ENCODE measurements around the gene JADE2. TPM values are rescaled to one million over a fixed set of nuclear protein-coding genes. Genes with fewer than 3 reads are reported as not detected.
"Not testable (repeated sequence)": the region's sequence is repeated elsewhere in the genome, so short reads cannot be mapped to it uniquely, and the experiment has no call there.

The JADE2 gene
- total RNA-seq, 4 donors from 2014 or later: 35.5 to 68.1 (median 59.0) TPM

DNA sequence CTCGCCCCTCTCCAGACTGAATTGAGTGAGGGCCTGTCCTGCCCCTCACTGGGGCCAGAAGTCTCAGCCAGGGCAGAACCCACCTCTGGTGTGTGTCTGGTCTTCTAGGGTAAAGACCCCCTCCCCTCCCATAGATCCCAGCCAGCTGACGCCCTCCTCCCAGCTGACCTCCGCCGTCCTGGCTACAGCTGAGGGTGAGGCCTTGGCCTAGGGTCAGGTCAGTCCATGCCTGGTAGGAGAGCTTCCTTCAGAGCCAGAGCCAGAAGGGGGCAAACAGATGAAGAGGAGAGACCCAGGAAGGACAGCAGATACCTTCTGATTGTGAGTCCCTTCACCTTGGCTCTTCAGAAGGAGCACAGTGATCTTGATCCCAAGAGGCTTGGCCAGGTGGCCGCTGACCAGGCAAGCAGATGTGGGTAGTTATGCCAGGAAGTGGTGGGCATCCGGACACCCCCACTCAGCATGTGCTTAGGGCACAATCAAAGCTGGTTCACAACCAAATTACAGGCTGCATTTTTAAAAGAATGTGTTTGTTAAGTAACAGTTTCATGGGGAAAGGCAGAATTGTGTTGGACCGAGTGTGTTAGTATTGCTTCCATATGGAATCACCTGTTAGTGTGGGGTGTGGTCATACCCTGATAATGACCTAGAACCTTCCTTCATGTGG, 29.9 kb downstream of the JADE2 start:
- WGBS, 2 donors: 66 to 71% methylated on average over 7 of the region's 7 CpGs
- no peak overlapping the region for H3K4me3 ChIP-seq (ENCODE audit: low read depth, poor library complexity, severe bottlenecking)
- intact Hi-C loops (cut with DNase I; ENCODE audit: low total_unique reads): no loop called here
- TF ChIP-seq, protein P1, sequence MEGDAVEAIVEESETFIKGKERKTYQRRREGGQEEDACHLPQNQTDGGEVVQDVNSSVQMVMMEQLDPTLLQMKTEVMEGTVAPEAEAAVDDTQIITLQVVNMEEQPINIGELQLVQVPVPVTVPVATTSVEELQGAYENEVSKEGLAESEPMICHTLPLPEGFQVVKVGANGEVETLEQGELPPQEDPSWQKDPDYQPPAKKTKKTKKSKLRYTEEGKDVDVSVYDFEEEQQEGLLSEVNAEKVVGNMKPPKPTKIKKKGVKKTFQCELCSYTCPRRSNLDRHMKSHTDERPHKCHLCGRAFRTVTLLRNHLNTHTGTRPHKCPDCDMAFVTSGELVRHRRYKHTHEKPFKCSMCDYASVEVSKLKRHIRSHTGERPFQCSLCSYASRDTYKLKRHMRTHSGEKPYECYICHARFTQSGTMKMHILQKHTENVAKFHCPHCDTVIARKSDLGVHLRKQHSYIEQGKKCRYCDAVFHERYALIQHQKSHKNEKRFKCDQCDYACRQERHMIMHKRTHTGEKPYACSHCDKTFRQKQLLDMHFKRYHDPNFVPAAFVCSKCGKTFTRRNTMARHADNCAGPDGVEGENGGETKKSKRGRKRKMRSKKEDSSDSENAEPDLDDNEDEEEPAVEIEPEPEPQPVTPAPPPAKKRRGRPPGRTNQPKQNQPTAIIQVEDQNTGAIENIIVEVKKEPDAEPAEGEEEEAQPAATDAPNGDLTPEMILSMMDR (IDR thresholded peaks at IDR 0.05): no peak
- no peak for TF ChIP-seq POLR2A (IDR thresholded peaks at IDR 0.05)
- no peak for DNase-seq (ENCODE audit: low spot score in 2 of 2)

DNA sequence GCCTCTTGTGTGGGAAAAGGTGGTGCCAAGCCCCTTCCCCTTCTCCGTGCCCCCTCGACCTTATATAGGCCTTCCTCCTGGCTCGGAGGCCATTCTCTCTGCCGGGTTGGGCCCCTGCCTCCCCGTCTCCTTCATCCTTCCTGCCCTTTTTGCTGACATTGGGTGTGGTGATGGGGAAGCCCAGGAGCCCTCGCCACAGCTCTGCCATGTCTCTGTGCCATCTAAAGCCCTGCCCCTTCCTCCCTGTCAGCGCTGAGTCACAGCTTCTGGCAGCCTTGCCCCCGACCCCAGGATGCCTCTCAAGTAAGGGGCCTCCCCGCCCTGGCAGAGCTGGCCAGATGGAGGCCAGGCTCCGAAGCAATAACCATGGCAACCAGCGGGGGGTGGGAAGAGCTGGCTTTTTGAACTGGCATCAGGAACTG, 30.4 kb downstream of the JADE2 start:
- peak in 1 of 2 donors; percentile 89 for DNase-seq (ENCODE audit: low spot score in 2 of 2)
- WGBS, 2 donors: 24 to 26% methylated on average over 11 of the region's 11 CpGs
- intact Hi-C loops (cut with DNase I; ENCODE audit: low total_unique reads): no loop called here

DNA sequence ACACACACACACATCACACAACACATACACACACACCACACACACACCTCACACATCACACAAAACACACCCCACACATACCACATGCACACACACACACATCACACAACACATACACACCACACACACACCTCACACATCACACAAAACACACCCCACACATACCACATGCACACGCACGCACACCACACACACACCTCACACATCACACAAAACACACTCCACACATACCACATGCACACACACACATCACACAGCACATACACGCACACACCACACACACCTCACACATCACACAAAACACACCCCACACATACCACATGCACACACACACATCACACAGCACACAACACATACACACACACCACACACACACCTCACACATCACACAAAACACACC, 31.1 kb downstream of the JADE2 start:
- intact Hi-C loops (cut with DNase I; ENCODE audit: low total_unique reads); H3K4me3 ChIP-seq (ENCODE audit: low read depth, poor library complexity, severe bottlenecking); DNase-seq (ENCODE audit: low spot score in 2 of 2): not testable (repeated sequence)
- WGBS, 2 donors: 94% methylated on average over 3 of the region's 3 CpGs

More for the DNA sequence above, 30.4 kb downstream of the JADE2 start:
- no peak overlapping the region for H3K4me3 ChIP-seq (ENCODE audit: low read depth, poor library complexity, severe bottlenecking)
- TF ChIP-seq POLR2A (IDR thresholded peaks at IDR 0.05): no peak
- TF ChIP-seq, protein P1 (IDR thresholded peaks at IDR 0.05): no peak

- no peak for DNase-seq (ENCODE audit: low spot score in 2 of 2)
- intact Hi-C loops (cut with DNase I; ENCODE audit: low total_unique reads): no loop called here
- TF ChIP-seq, protein P1 (IDR thresholded peaks at IDR 0.05): no peak
- no peak for TF ChIP-seq POLR2A (IDR thresholded peaks at IDR 0.05)
- no peak overlapping the region for H3K4me3 ChIP-seq (ENCODE audit: low read depth, poor library complexity, severe bottlenecking)
These were observed 31.5 kb downstream of the JADE2 start for GRCh38 chr5:134556994-134557393.

- intact Hi-C loops (cut with DNase I; ENCODE audit: low total_unique reads): no loop called here
- DNase-seq (ENCODE audit: low spot score in 2 of 2): no peak
- TF ChIP-seq, protein P1 (IDR thresholded peaks at IDR 0.05): no peak
- no peak for TF ChIP-seq POLR2A (IDR thresholded peaks at IDR 0.05)
- H3K4me3 ChIP-seq (ENCODE audit: low read depth, poor library complexity, severe bottlenecking): no peak overlapping the region
- WGBS, 2 donors: 82 to 90% methylated on average over 7 of the region's 7 CpGs
These were observed 34.2 kb downstream of the JADE2 start for GRCh38 chr5:134559672-134560071.

DNA sequence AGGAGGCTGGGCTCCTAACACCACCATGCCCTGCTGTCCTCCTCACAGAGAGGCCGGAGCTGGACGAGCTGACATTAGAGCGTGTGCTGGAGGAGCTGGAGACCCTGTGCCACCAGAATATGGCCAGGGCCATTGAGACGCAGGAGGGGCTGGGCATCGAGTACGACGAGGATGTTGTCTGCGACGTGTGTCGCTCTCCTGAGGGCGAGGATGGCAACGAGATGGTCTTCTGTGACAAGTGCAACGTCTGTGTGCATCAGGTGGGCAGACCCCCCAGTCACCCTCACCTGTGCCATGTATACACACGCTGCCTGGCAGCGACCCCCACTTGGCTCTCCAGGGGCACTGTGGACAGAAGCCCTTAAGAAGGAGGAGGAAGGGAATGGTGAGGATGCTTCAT, 35.2 kb downstream of the JADE2 start:
- WGBS, 2 donors: 91 to 93% methylated on average over 15 of the region's 15 CpGs

More for the DNA sequence above, 35.2 kb downstream of the JADE2 start:
- H3K4me3 ChIP-seq (ENCODE audit: low read depth, poor library complexity, severe bottlenecking): no peak overlapping the region
- TF ChIP-seq, protein P1 (IDR thresholded peaks at IDR 0.05): no peak
- TF ChIP-seq POLR2A (IDR thresholded peaks at IDR 0.05): no peak
- intact Hi-C loops (cut with DNase I; ENCODE audit: low total_unique reads): no loop called here
- DNase-seq (ENCODE audit: low spot score in 2 of 2): no peak
